Measurements from ENCODE around the gene HMOX2.

DNA sequence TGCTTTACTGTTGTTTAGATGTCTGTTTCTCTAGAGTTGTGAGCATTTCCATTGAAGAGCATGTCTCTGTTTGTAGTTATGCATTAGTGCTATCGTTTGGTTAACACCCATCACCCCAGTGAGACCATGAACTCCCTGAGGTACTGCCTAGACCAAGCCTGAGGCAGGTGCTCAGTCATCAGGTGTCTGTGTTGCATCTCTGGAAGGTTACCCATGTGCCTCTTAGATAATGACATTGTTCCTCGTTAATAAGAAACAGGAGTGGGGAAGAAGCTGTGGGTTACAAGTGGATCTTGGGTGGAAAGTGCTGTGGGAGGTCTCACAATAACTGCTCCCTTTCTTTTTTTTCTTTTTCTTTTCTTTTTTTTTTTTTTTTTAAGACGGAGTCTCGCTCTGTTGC lies 32.2 kb upstream of the HMOX2 start:
- TF ChIP-seq TARDBP (IDR thresholded peaks at IDR 0.05) (no peak), SP1 (IDR thresholded peaks at IDR 0.05) (no peak)
